Mesenchymal stem cell (in vitro differentiated cells and primary cell): ENCODE data around the gene LIFR.

Experiments
- DNase-seq: peaks from one replicate; pipeline ENCODE4 v3.0.0-alpha.2; 2013
- H2AFZ ChIP-seq: one replicate; pipeline ENCODE4 v1.6.1; 2013; ENCODE audit warnings: low read depth, mild to moderate bottlenecking, control low read depth, inconsistent platforms, low read length, moderate library complexity
- H2AK5ac ChIP-seq: 2 replicates; pipeline ENCODE4 v1.6.1; 2013; ENCODE audit warnings: low read length, moderate library complexity, mild to moderate bottlenecking, inconsistent platforms; ENCODE audit not compliant: severe bottlenecking
- H2BK120ac ChIP-seq: one replicate; pipeline ENCODE4 v1.6.1; 2013; ENCODE audit warnings: low read depth, mild to moderate bottlenecking, inconsistent platforms, low read length, moderate library complexity
- H2BK12ac ChIP-seq, 2 experiments: one replicate each; pipeline ENCODE4 v1.6.1; 2013; ENCODE audit warnings: inconsistent platforms in 2 of 2, low read length in 2 of 2, mild to moderate bottlenecking in 2 of 2, moderate library complexity in 2 of 2, control low read depth in 1 of 2
- H2BK15ac ChIP-seq: one replicate; pipeline ENCODE4 v1.6.1; 2013; ENCODE audit warnings: mild to moderate bottlenecking, low read depth, inconsistent platforms; ENCODE audit not compliant: poor library complexity, severe bottlenecking
- H2BK5ac ChIP-seq: 2 replicates; pipeline ENCODE4 v1.6.1; 2013; ENCODE audit warnings: low read depth, mild to moderate bottlenecking, low read length, control low read depth, inconsistent platforms; ENCODE audit not compliant: poor library complexity, severe bottlenecking
- H3K14ac ChIP-seq, 2 experiments: one replicate each; pipeline ENCODE4 v1.6.1; 2013; ENCODE audit warnings: inconsistent platforms in 2 of 2, low read length in 2 of 2, control low read depth in 1 of 2, mild to moderate bottlenecking in 1 of 2, moderate library complexity in 1 of 2
- H3K18ac ChIP-seq, 2 experiments: one replicate each; pipeline ENCODE4 v1.6.1; 2013; ENCODE audit warnings: inconsistent platforms in 2 of 2, low read length in 2 of 2, control low read depth in 1 of 2, low read depth in 1 of 2, mild to moderate bottlenecking in 1 of 2
- H3K23ac ChIP-seq, 2 experiments: one replicate each; pipeline ENCODE4 v1.6.1; 2013; ENCODE audit warnings: inconsistent platforms in 2 of 2, low read length in 2 of 2, mild to moderate bottlenecking in 2 of 2, moderate library complexity in 2 of 2, control low read depth in 1 of 2
- H3K27ac ChIP-seq: 2 replicates; pipeline ENCODE4 v1.5.1; 2013; ENCODE audit warnings: mild to moderate bottlenecking, moderate library complexity, low read length, control low read depth, inconsistent platforms; ENCODE audit not compliant: poor library complexity, severe bottlenecking
- H3K27me3 ChIP-seq, 2 experiments: 2 replicates each; pipeline versions ENCODE4 v1.6.1 to v1.7.0; 2013; ENCODE audit warnings: low read length in 2 of 2, mild to moderate bottlenecking in 2 of 2, moderate library complexity in 2 of 2, control low read depth in 1 of 2, inconsistent platforms in 1 of 2; ENCODE audit not compliant: control insufficient read depth in 1 of 2, insufficient read depth in 1 of 2
- H3K36me3 ChIP-seq, 2 experiments: 2 replicates each; pipeline versions ENCODE4 v1.6.1 to v1.7.0; 2013; ENCODE audit warnings: low read length in 2 of 2, control low read depth in 1 of 2, inconsistent platforms in 1 of 2, low read depth in 1 of 2, mild to moderate bottlenecking in 1 of 2; ENCODE audit not compliant: insufficient read depth in 2 of 2, control insufficient read depth in 1 of 2
- H3K4ac ChIP-seq, 2 experiments: one replicate each; pipeline ENCODE4 v1.6.1; 2013; ENCODE audit warnings: inconsistent platforms in 2 of 2, low read length in 2 of 2, mild to moderate bottlenecking in 2 of 2, moderate library complexity in 2 of 2, control low read depth in 1 of 2, low read depth in 1 of 2
- H3K4me1 ChIP-seq: 2 replicates; pipeline ENCODE4 v1.6.1; 2013; ENCODE audit warnings: low read depth, low read length, control low read depth; ENCODE audit not compliant: control insufficient read depth, insufficient read depth
- H3K4me2 ChIP-seq: 2 replicates; pipeline ENCODE4 v1.6.1; 2013; ENCODE audit warnings: low read length, mild to moderate bottlenecking, inconsistent platforms; ENCODE audit not compliant: poor library complexity, severe bottlenecking
- H3K4me3 ChIP-seq, 2 experiments: 2 replicates each; pipeline versions ENCODE4 v1.5.1 to v1.7.0; 2013; ENCODE audit warnings: low read length in 2 of 2, mild to moderate bottlenecking in 2 of 2, control low read depth in 1 of 2, low read depth in 1 of 2; ENCODE audit not compliant: insufficient read depth in 1 of 2
- H3K79me1 ChIP-seq: replicated peaks from 2 replicates; pipeline ENCODE4 v1.6.1; 2013; ENCODE audit warnings: mild to moderate bottlenecking, control low read depth, low read length, inconsistent platforms; ENCODE audit not compliant: poor library complexity, severe bottlenecking
- H3K9ac ChIP-seq: 2 replicates; pipeline ENCODE4 v1.7.0; 2013; ENCODE audit warnings: mild to moderate bottlenecking, low read length, moderate library complexity
- H3K9me3 ChIP-seq: 2 replicates; pipeline ENCODE4 v1.7.0; 2013; ENCODE audit warnings: mild to moderate bottlenecking, low read length; ENCODE audit not compliant: control insufficient read depth
- H4K8ac ChIP-seq: one replicate; pipeline ENCODE4 v1.6.1; 2013; ENCODE audit warnings: inconsistent platforms, mild to moderate bottlenecking, low read length, moderate library complexity
- H4K91ac ChIP-seq: one replicate; pipeline ENCODE4 v1.6.1; 2013; ENCODE audit warnings: mild to moderate bottlenecking, low read length, inconsistent platforms
- WGBS: methylation state at CpG from one replicate; pipeline ENCODE4 v1.1.7; 2013; ENCODE audit warnings: mixed read lengths; 5-methylcytosine and 5-hydroxymethylcytosine counted together

Gene LIFR

GRCh38 chr5:38559428-38559827 lies 3.0 kb upstream of the LIFR start:
- no peaks in the 10 kb centered on the region for H3K36me3 ChIP-seq
- no peak overlapping the region for H4K8ac ChIP-seq

GRCh38 chr5:38557792-38558191 lies 1.3 kb upstream of the LIFR start:
- Histone ChIP-seq H3K23ac (no peak overlapping the region), H3K27me3 (peaks cover 0 to 3% of the 10 kb centered on the region in 2 experiments), H3K27ac (no peak overlapping the region), H3K9ac (peak overlapping the region; percentile 95), H2BK12ac (no peak overlapping the region), H3K9me3 (no peaks in the 10 kb centered on the region), H4K91ac (no peak overlapping the region), H3K14ac (no peak overlapping the region), H2AK5ac (no peak overlapping the region), H3K4me1 (peaks cover 7% of the 10 kb centered on the region), H3K4me3 (peak overlapping the region in 1 of 2 experiments; percentile 94), H2BK15ac (no peak overlapping the region), H4K8ac (no peak overlapping the region), H2BK5ac (no peak overlapping the region), H3K79me1 (peaks cover 11% of the 10 kb centered on the region), H3K36me3 (no peaks in the 10 kb centered on the region), H3K4me2 (peak overlapping the region; percentile 2), H3K18ac (no peak overlapping the region), H2BK120ac (no peak overlapping the region), H3K4ac (no peak overlapping the region), H2AFZ (no peak overlapping the region)
- DNase-seq = no peak
- WGBS = 70% methylated on average over 5 of the region's 6 CpGs

More at GRCh38 chr5:38559428-38559827, 3.0 kb upstream of the LIFR start:
- Histone ChIP-seq H3K4me2 (no peak overlapping the region), H3K9me3 (no peaks in the 10 kb centered on the region), H4K91ac (no peak overlapping the region), H3K79me1 (peaks cover 5% of the 10 kb centered on the region), H3K18ac (no peak overlapping the region), H2AK5ac (no peak overlapping the region), H3K23ac (no peak overlapping the region), H2BK5ac (no peak overlapping the region), H3K4ac (no peak overlapping the region), H2BK12ac (no peak overlapping the region), H3K14ac (no peak overlapping the region), H3K4me1 (peaks cover 3% of the 10 kb centered on the region), H3K27me3 (peaks cover 0 to 3% of the 10 kb centered on the region in 2 experiments), H3K27ac (no peak overlapping the region), H3K4me3 (no peak overlapping the region), H2BK15ac (no peak overlapping the region), H3K9ac (no peak overlapping the region), H2BK120ac (no peak overlapping the region), H2AFZ (no peak overlapping the region)
- WGBS = no CpG with 5 or more reads among the region's 3 CpGs
- DNase-seq = no peak

GRCh38 chr5:38557308-38557710 lies 863 bp upstream of the LIFR start:
- H2BK5ac ChIP-seq = peak overlapping the region; percentile 82
- peak overlapping the region; percentile 94 for H3K4me2 ChIP-seq
- H3K14ac ChIP-seq = peak overlapping the region in 1 of 2 experiments; percentile 97
- H3K4ac ChIP-seq = peak overlapping the region; percentile 98 to 100
- H3K36me3 ChIP-seq = no peaks in the 10 kb centered on the region
- peak overlapping the region; percentile 94 for H2BK120ac ChIP-seq
- H2AK5ac ChIP-seq = no peak overlapping the region
- DNase-seq = no peak
- H3K4me3 ChIP-seq = peak overlapping the region; percentile 89 to 94
- peak overlapping the region; percentile 73 for H2BK15ac ChIP-seq
- WGBS = 2% methylated on average over 11 of the region's 14 CpGs
- H3K27me3 ChIP-seq = peaks cover 0 to 3% of the 10 kb centered on the region in 2 experiments
- no peaks in the 10 kb centered on the region for H3K9me3 ChIP-seq
- H4K8ac ChIP-seq = peak overlapping the region; percentile 89
- peaks cover 11% of the 10 kb centered on the region for H3K79me1 ChIP-seq
- H2BK12ac ChIP-seq = peak overlapping the region in 1 of 2 experiments; percentile 89
- peak overlapping the region in 1 of 2 experiments; percentile 99 for H3K23ac ChIP-seq
- peak overlapping the region; percentile 95 for H3K9ac ChIP-seq
- peak overlapping the region; percentile 95 for H3K27ac ChIP-seq
- peak overlapping the region; percentile 97 for H2AFZ ChIP-seq
- H3K4me1 ChIP-seq = peaks cover 7% of the 10 kb centered on the region
- H4K91ac ChIP-seq = peak overlapping the region; percentile 99
- peak overlapping the region; percentile 99 to 100 for H3K18ac ChIP-seq

- peak overlapping the region; percentile 90 for H3K9ac ChIP-seq
- H3K18ac ChIP-seq = peak overlapping the region; percentile 44 to 92
- DNase-seq = no peak
- peak overlapping the region; percentile 54 to 81 for H3K4ac ChIP-seq
- no peaks in the 10 kb centered on the region for H3K27me3 ChIP-seq
- peak overlapping the region; percentile 83 for H4K91ac ChIP-seq
- peaks cover 6% of the 10 kb centered on the region for H3K4me1 ChIP-seq
- no peak overlapping the region for H2AK5ac ChIP-seq
- peak overlapping the region; percentile 98 for H2BK120ac ChIP-seq
- H3K9me3 ChIP-seq = no peaks in the 10 kb centered on the region
- H3K27ac ChIP-seq = no peak overlapping the region
- H3K14ac ChIP-seq = peak overlapping the region in 1 of 2 experiments; percentile 26
- H2BK5ac ChIP-seq = peak overlapping the region; percentile 51
- peak overlapping the region; percentile 72 for H4K8ac ChIP-seq
- peak overlapping the region; percentile 73 for H2BK15ac ChIP-seq
- H3K36me3 ChIP-seq = peaks cover 0 to 1% of the 10 kb centered on the region in 2 experiments
- H3K79me1 ChIP-seq = peaks cover 14% of the 10 kb centered on the region
- peak overlapping the region; percentile 80 for H3K4me2 ChIP-seq
- H2BK12ac ChIP-seq = no peak overlapping the region
- under 1% methylated on average over 26 of the region's 68 CpGs for WGBS
- peak overlapping the region in 1 of 2 experiments; percentile 66 for H3K23ac ChIP-seq
- H3K4me3 ChIP-seq = peak overlapping the region; percentile 84 to 88
- peak overlapping the region; percentile 23 for H2AFZ ChIP-seq
Measured at GRCh38 chr5:38556088-38556598, 303 bp downstream of the LIFR start.
